Common myeloid progenitor, CD34-positive (primary cell): Measurements from ENCODE around the gene MIOS.
"Not testable (repeated sequence)": the region's sequence is repeated elsewhere in the genome, so short reads cannot be mapped to it uniquely, and the experiment has no call there.

Experiments used
- CTCF ChIA-PET: fragments of 350-600 bp; sonication (Branson Sonifier 250); formaldehyde crosslinking; loops from one replicate; lab custom pipeline; 2021; ENCODE audit warnings: antibody characterized with exemption; lab: Charles Lee
- POLR2A ChIA-PET: fragments of 350-600 bp; sonication (Branson Sonifier 250); formaldehyde crosslinking; loops from one replicate; lab custom pipeline; 2021; ENCODE audit warnings: antibody characterized with exemption; lab: Charles Lee
- DNase-seq, 3 donors: peaks; one replicate each; pipeline versions ENCODE4 v3.0.0 to v3.0.0-alpha.2; 2013
- H3K27ac ChIP-seq, 2 experiments: 1 replicate in 1 of 2; 2 replicates in 1 of 2; pipeline ENCODE4 v1.7.0; 2013; ENCODE audit warnings: inconsistent platforms in 2 of 2, low read length in 2 of 2, mild to moderate bottlenecking in 2 of 2, low read depth in 1 of 2, moderate library complexity in 1 of 2; ENCODE audit not compliant: severe bottlenecking in 2 of 2, insufficient read depth in 1 of 2, poor library complexity in 1 of 2
- H3K27me3 ChIP-seq, 5 experiments: replicated peaks in 2 of 5; 1 replicate in 3 of 5; 2 replicates in 2 of 5; pipeline versions ENCODE4 v1.6.1 to v1.7.0; 2013; ENCODE audit warnings: low read length in 4 of 5, mild to moderate bottlenecking in 2 of 5, moderate library complexity in 2 of 5, inconsistent platforms in 1 of 5; ENCODE audit not compliant: insufficient read depth in 5 of 5, control insufficient read depth in 4 of 5
- H3K36me3 ChIP-seq, 4 experiments: 1 replicate in 2 of 4; 2 replicates in 2 of 4; pipeline versions ENCODE4 v1.6.1 to v1.7.0; 2013; ENCODE audit warnings: low read length in 3 of 4, control low read depth in 1 of 4, mild to moderate bottlenecking in 1 of 4; ENCODE audit not compliant: control insufficient read depth in 4 of 4, insufficient read depth in 4 of 4
- H3K4me1 ChIP-seq, 4 experiments: 1 replicate in 3 of 4; 2 replicates in 1 of 4; pipeline versions ENCODE4 v1.6.1 to v1.7.1; 2013; ENCODE audit warnings: low read length in 3 of 4, mild to moderate bottlenecking in 3 of 4, control low read depth in 1 of 4, inconsistent platforms in 1 of 4, moderate library complexity in 1 of 4; ENCODE audit not compliant: control insufficient read depth in 4 of 4, insufficient read depth in 4 of 4; ENCODE audit errors: control extremely low read depth in 1 of 4
- H3K4me3 ChIP-seq, 7 experiments: 1 replicate in 4 of 7; 2 replicates in 3 of 7; pipeline versions ENCODE4 v1.5.1 to v1.7.0; 2013; ENCODE audit warnings: mild to moderate bottlenecking in 7 of 7, low read length in 6 of 7, moderate library complexity in 6 of 7, inconsistent platforms in 2 of 7, low read depth in 2 of 7, control low read depth in 1 of 7; ENCODE audit not compliant: insufficient read depth in 4 of 7, control insufficient read depth in 1 of 7; ENCODE audit errors: extremely low read depth in 1 of 7
- H3K9me3 ChIP-seq, 5 experiments: 1 replicate in 4 of 5; 2 replicates in 1 of 5; pipeline versions ENCODE4 v1.6.1 to v1.7.1; 2013; ENCODE audit warnings: low read length in 4 of 5, mild to moderate bottlenecking in 2 of 5, inconsistent platforms in 1 of 5, low read depth in 1 of 5, moderate library complexity in 1 of 5; ENCODE audit not compliant: control insufficient read depth in 4 of 5, insufficient read depth in 2 of 5; ENCODE audit errors: control extremely low read depth in 1 of 5
- WGBS: methylation state at CpG from one replicate; pipeline ENCODE4 v1.1.5; 2013; ENCODE audit not compliant: insufficient coverage; 5-methylcytosine and 5-hydroxymethylcytosine counted together

Gene MIOS

GRCh38 chr7:7652798-7653540 is 86.3 kb downstream of the MIOS start:
- H3K4me1 ChIP-seq: no peaks in the 10 kb centered on the region
- no peak for DNase-seq
- no peak overlapping the region for H3K4me3 ChIP-seq
- no peak overlapping the region for H3K27ac ChIP-seq
- peaks cover 0 to 2% (median 0%) of the 10 kb centered on the region in 5 experiments for H3K9me3 ChIP-seq
- POLR2A ChIA-PET: no interaction called here
- H3K36me3 ChIP-seq: no peaks in the 10 kb centered on the region
- CTCF ChIA-PET: interaction anchor here (1.4 kb wide), 1 partner anchor 10 kb away, joined by 3 read pairs; no protein-coding TSS in a partner anchor
- H3K27me3 ChIP-seq: no peaks in the 10 kb centered on the region
- WGBS: no CpG with 5 or more reads among the region's 1 CpG

- peaks cover 0 to 6% (median 0%) of the 10 kb centered on the region in 5 experiments for H3K9me3 ChIP-seq
- H3K27ac ChIP-seq: no peak overlapping the region
- peak; percentile 20 to 34 (median 27) for DNase-seq
- CTCF ChIA-PET: interaction anchor here (1.4 kb wide), 1 partner anchor 10 kb away, joined by 3 read pairs; no protein-coding TSS in a partner anchor
- POLR2A ChIA-PET: no interaction called here
- H3K4me3 ChIP-seq: no peak overlapping the region
- no peaks in the 10 kb centered on the region for H3K27me3 ChIP-seq
- H3K36me3 ChIP-seq: no peaks in the 10 kb centered on the region
- no peaks in the 10 kb centered on the region for H3K4me1 ChIP-seq
- WGBS: 90% methylated on average over 2 of the region's 3 CpGs
Measured at GRCh38 chr7:7653593-7654187, 87.0 kb downstream of the MIOS start.

DNA sequence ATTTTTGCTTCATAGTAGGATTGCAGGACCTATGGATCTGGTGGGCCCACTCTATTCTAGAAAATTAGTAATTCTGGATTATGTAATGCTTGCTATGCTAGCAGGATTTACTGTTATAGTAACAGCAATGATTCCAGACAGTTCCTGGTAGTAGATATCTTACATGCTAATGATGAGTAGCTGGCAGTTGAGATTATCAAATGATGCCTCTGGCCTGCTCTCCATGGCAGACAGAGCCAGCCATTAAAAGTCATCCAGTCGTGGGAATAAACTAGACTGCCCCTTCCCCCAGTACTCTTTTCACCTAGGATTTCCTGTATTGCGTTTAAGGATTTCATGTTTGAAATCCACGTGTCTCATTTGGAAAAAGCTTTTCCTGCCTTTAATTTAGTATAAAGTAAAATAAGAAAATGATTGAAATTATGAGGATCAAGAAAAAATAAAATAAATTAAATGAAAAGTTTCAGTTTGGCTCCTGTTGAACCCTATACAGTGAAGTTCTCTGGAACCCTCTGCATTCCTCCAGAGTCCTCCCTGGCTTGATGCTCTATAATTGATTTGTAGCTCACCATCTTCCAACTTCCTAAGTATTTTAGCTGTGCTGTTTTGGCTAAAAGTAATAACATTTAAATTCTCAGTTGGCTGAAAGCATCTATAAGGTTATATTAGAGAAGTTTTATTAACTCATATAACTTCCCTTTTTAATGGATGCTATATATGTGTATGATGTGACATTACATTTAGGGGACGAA is 88.5 kb downstream of the MIOS start:
- DNase-seq: no peak
- H3K27me3 ChIP-seq: no peaks in the 10 kb centered on the region
- POLR2A ChIA-PET: interaction anchor here (0.7 kb wide), 1 partner anchor 467 kb away, joined by 3 read pairs; no protein-coding TSS in a partner anchor
- H3K9me3 ChIP-seq: peaks cover 0 to 6% (median 0%) of the 10 kb centered on the region in 5 experiments
- no peaks in the 10 kb centered on the region for H3K4me1 ChIP-seq
- no peak overlapping the region for H3K27ac ChIP-seq
- CTCF ChIA-PET: interaction anchor here (1.2 to 1.4 kb wide), 2 partner anchors 12 to 26 kb away, joined by 3 to 5 read pairs; no protein-coding TSS in a partner anchor
- no CpG with 5 or more reads among the region's 4 CpGs for WGBS
- H3K4me3 ChIP-seq: no peak overlapping the region
- H3K36me3 ChIP-seq: no peaks in the 10 kb centered on the region

DNA sequence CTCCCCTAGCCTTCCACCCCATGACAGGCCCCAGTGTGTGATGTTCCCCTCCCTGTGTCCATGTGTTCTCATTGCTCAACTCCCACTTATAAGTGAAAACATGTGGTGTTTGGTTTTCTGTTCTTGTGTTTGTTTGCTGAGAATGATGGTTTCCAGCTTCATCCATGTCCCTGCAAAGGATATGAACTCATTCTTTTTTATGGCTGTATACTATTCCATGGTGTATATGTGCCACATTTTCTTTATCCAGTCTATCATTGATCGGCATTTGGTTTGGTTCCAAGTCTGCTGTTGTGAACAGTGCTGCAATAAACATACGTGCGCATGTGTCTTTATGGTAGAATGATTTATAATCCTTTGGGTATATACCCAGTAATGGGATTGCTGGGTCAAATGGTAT is 89.8 kb downstream of the MIOS start:
- H3K27me3 ChIP-seq, H3K9me3 ChIP-seq, H3K36me3 ChIP-seq, DNase-seq, H3K4me1 ChIP-seq, H3K4me3 ChIP-seq, H3K27ac ChIP-seq, POLR2A ChIA-PET: not testable (repeated sequence)
- WGBS: no CpG with 5 or more reads among the region's 3 CpGs
- CTCF ChIA-PET: interaction anchor here (1.4 kb wide), 1 partner anchor 10 kb away, joined by 3 read pairs; no protein-coding TSS in a partner anchor
